GM18519 (cell line): ENCODE data around the gene CBFA2T2.
A peak's percentile ranks its signal among the peaks of the same experiment; 100 is the strongest.

ENCODE experiments used
- ATAC-seq: cut with Tn5 transposase; IDR thresholded peaks from one replicate; pipeline ENCODE4 v1.9.1; 2021; ENCODE audit warnings: mild to moderate bottlenecking, moderate library complexity; ENCODE audit not compliant: unreplicated experiment, low FRiP score

The CBFA2T2 gene

DNA sequence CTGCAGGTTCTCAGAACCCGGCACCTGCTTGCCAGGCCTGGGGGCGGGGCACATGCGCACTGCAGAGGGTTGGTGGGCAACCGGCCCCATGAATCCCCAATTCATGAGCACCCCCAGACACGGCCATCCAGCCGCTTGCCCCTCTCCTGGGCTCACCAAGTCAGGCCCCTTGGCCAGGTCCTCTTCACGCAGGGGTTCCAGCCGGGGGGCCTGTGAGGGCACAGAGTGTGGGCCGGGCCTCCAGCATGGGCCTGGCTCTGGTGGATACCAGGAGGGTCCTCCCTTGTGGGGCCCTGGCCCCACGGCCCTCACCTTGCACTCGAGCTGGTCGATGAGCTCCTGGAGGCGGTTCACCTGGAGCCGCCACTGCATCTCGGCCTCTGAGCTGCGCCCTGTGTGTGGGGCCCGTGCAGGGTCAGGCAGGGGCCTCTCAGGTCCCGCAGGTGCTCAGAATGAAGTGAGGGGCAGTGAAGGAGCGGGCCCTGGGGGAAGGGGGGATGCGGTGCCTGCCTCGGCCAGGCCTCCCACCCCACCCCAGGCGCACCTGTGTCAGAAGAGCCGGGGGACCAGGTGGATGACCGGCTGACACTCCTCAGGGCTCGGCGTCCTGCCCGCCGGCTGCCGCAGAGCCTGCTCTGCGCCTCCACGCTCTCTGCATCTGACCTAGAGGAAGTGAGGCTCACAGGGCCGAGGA is 169.6 kb downstream of the CBFA2T2 start:
- ATAC-seq: no peak

DNA sequence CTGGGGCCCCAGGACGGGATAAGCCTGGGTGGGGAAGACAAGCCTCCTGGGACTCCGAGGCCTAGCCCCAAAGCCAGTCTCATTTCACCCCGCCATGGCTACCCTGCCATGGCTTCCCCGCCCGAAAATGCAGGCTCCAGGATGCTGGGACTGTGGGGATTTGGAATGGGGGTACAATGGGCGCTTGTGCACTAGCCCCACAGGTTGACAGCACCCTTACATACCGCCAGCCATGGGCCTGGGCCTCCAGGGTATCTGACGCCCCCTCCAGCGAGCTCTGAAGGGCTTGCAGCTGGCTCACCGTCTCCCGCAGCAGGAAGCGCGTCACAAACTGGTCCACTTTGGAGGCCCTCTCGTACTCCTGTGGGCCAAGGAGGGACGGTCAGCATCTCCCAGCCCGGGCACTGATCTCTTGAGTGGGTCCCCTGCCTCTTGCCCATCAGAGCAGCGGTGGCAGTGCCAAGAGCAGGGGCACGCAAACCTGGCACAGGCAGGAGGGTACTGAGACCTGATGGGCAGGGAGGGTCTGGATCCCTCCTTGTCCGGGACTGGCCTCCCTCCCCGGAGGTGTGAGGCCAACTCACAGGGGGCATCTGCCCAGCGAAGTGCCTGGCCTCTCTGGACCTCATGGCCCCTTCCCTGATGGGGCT is 170.3 kb downstream of the CBFA2T2 start:
- ATAC-seq: no peak

DNA sequence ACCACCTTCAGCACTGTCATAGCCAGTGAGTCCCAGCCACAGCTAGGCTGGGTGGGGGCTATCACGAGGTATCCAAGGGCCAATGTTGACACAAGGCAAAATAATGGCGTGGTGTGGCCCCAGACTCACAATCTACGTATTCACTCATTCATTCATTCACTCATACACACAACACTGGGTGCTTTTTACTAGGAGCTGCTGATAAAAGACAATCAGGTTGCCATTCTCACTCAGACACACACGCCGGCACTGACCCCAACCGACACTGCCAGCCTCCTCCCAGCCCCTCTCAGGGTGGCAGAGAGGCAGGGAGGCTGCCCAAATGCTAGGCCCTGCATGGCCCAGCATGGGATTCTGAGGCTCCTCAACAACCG is 170.8 kb downstream of the CBFA2T2 start:
- no peak for ATAC-seq

DNA sequence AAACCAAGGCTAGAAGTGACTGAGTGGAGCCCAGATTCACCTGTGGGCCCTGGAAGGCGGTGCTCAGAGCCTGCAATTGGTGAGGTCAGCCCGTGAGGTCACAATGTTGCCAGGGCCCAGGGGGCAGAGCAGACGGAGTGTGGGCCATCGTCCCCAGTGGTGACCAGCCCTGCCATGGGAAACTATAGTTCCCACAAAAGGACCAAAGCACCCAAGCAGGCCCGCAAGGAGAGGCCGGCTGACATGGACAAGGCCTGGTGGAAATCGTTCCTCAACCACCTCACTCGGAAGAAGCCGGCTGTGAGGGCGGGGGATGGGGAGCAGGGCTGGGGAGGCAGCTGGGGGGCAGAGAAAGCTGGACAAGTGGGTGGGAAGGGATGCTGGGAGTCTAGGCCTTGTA is 172.3 kb downstream of the CBFA2T2 start, which contains the start of gene C20orf144:
Gene C20orf144, plus strand, starts transcription at position 156 of the 400 bp plus-strand sequence. Its CDS starts 19 bp downstream, at position 175.
- no peak for ATAC-seq

DNA sequence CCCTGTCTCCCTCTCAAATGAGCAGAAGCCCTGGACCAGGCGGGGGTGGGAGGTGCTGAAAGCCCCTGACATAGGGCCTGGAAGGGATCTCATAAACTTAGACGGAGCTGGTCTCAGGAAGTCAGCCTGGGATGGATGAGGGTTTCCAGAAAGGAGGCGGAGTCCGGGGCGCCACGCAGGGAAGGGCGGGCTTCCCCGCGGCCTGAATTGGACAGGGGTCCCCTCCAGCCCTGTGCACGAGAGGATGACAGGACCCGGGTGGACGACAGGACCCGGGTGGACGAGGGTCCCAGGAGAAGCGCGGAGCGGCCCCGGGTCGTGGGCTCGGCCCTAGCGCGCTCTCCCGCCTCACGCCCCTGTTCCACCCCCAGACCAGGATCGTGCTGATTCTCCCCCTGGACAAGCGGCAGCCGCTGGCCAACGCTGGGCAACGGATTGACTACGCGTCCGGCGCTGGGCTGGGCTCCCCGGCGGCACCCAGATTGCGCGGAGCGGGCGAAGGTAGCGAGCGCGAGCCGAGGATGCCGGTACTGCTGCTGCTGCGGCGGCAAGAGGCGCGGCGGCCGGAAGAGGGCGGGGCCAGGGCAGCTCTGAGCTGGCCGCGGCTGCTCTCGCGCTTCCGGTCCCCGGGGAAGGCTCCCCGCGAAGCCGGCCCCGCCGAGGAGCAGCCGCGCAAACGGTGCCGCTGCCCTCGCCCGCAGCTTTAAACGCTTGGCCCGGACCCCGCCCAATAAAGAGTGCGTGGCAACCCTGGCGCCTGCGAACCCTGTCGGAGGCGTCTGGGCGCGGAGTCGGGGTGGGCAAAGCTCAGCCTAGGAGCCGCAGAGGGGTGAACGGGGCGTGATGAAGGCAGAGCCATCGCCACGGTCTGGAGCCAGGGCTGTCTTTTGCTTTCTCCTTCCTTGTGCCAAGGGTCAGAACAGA is 173.5 kb downstream of the CBFA2T2 start:
- ATAC-seq: no peak

DNA sequence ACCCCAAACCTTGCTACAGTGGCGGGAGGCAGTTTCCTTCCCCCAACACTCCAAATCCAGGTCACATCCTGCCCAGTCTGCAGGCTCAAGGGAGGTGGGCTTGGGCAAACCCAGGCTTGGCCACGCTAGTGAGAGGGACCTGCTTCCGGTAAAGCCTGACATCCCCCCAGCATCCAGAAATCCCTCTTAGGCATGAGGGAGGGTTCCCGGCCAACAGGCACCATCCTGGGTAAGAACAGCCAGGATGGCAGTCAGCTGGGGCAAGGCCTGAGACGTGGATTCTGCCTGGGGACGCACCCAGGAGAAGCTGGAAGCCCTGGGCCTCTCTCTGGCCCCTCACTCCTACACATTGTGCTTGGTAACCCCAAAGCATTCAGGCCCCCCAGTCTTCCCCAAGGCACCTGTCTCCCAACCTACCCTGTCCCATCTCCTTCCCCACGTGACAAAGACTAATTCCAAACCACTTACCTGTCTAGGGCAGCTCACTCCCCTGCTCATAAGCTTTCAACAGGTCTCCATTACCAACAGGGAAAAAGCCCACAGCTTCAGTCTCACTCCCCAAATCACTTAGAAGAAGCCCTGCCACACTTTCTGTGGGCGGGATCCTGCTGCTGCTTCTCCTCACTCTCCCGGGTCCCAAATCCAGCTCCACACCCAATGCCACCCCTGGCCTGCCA is 174.3 kb downstream of the CBFA2T2 start:
- ATAC-seq: no peak

DNA sequence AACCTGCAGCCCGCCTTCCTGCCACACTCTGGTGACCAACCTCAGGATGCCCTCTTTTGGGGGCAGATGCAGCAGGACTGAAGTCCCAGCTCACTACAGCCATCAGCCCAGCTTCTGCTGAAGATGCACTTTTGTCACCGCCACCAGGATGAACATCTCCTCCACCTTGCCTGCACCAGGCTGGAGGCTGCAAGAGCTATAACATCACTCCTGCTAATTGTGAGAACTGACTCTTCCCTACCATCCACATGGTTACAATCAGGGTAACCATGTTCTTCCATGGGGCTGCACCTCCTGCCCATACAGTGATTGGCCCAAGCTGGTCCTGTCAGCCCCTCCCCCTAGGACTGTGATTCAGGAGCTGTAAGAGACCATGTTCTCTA is 174.9 kb downstream of the CBFA2T2 start:
- no peak for ATAC-seq

DNA sequence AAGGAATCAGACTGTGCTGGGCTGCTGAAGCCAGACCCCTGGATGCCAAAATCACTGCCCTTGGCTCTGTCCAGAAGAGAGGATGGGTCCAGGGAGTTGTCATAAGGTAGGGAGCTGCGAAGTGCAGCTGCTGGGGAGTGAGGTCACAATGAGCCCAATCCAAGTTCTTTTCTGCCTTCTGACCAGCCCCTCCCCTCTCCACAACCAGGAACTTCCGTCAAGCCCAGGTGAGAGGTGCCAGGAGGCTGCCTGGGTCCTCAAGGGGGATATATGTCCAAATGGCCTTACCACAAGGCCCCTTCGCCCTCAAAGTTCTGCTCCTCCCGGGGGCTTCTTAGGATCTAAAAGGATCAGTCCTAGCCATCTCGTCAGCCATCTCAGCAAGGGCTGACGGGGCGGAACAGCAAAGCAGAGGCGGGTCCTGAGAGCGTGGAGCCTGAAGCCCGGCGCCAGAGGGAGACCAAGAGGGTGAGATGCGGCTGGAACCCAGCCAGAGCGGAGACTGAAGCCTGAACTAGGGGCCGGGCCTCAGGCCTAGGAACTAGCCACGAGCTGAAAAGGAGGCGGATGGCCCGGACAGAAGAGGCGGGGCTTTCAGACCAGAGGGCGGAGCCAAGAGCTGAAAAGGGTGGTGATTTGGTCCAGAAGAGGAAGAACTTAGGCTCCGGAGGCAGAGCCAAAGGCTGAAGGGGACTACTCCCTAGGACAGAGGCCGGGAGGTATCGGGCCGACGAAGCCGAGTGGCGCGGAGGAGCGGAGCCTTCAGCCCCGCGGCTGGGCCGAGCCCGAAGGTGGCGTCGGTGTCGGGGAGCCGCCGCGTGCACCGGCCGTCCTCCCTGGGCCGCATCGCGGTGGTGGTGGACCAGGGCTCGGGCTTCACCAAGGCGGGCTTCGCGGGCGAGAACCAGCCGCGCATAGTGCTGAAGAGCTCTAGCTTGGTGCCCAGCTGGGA is 176.7 kb downstream of the CBFA2T2 start, which contains the start of gene ACTL10:
Gene ACTL10, plus strand, starts transcription at position 651 of the 952 bp plus-strand sequence. CDS start 555 bp downstream, outside the sequence.
- peak; percentile 53 for ATAC-seq

DNA sequence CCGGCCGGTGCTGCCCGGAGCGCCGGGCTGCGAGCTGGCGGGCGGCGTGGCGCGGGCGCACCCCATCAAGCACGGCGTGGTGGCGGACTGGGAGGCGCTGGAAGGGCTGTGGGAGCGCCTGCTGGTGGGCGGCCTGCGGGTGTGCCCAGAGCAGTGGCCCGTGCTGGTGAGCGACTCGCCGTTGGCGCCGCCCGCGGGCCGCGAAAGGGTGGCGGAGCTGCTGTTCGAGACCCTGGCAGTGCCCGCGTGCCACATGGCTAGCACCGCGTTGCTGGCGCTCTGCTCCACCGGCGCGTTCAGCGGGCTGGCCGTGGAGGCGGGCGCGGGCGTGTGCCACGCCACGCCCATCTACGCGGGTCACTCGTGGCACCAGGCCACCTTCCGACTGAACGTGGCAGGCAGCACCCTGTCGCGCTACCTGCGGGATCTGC is 177.4 kb downstream of the CBFA2T2 start:
- ATAC-seq: peak; percentile 7

DNA sequence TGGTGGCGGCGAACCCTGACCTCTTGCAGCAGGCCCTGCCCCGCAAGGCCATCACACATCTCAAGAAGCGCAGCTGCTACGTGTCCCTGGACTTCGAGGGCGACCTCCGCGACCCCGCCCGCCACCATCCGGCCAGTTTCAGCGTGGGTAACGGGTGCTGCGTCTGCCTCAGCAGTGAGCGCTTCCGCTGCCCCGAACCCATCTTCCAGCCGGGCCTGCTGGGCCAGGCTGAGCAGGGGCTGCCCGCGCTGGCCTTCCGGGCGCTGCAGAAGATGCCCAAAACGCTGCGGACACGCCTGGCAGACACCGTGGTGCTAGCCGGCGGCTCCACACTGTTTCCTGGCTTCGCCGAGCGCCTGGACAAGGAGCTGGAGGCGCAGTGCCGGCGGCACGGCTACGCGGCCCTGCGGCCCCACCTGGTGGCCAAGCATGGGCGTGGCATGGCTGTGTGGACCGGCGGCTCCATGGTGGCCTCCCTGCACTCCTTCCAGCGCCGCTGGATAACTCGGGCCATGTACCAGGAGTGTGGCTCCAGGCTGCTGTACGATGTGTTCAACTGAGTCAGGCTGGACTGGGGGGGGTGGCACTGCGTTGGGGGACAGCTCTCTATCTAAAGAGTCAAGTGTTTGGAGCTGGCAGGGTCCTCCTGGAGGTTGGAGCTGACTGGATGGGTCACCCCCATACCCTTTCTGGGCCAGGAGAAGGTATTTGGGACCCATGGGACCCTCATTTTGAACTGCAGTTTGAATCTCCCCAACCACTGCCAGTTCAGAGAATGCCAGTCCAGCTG is 178.0 kb downstream of the CBFA2T2 start:
- peak; percentile 28 for ATAC-seq

DNA sequence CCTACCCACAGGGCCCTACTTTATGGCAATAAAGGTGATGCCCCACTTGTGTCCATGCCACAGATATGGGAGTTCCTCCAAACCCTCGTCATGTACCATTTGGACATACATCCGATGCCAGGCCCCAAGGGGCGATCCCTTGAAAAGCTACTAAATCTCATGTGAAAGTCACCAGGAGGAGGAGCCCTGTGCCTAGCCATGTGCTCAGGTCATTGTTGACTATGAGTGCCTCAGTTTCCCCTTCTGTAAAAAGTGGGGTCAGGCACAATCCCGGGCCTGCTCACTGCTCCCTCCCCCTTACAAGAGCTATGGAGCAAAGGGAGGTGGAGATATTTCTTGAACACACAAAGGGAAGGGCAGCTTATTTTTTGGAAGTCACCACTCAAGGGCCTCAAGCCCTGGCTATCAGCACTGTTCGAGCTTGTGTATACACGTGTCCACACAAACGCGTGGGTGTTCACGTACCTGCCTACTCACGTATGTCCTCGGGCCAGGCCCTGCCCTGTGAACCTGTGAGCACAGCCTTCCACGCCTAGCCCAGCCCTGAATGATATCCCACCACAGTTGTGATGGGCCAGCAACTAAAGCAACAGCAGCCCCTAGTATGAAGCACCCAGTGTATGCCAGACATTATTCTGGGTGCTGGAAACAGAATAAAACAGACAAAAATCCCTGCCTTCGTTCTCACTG is 178.7 kb downstream of the CBFA2T2 start:
- no peak for ATAC-seq

DNA sequence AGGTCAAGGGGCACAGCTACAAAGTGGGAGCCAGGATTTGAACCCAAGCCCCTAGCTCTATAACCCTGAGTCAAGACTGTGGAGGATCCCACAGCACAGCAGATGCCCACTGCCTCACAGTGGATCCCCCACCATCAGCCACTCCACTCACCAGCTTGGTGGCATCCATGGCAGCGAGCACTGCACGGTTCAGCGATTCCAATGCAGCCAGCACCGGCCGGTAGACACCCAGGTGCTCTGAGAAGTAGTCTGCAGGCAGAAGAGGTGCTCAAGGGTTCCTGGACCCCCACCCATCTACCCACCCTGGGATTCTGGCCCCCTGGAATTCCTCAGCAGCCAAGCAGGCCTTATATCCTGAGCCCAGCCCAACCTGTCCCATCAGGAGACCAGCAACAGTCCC is 179.3 kb downstream of the CBFA2T2 start:
- no peak for ATAC-seq

DNA sequence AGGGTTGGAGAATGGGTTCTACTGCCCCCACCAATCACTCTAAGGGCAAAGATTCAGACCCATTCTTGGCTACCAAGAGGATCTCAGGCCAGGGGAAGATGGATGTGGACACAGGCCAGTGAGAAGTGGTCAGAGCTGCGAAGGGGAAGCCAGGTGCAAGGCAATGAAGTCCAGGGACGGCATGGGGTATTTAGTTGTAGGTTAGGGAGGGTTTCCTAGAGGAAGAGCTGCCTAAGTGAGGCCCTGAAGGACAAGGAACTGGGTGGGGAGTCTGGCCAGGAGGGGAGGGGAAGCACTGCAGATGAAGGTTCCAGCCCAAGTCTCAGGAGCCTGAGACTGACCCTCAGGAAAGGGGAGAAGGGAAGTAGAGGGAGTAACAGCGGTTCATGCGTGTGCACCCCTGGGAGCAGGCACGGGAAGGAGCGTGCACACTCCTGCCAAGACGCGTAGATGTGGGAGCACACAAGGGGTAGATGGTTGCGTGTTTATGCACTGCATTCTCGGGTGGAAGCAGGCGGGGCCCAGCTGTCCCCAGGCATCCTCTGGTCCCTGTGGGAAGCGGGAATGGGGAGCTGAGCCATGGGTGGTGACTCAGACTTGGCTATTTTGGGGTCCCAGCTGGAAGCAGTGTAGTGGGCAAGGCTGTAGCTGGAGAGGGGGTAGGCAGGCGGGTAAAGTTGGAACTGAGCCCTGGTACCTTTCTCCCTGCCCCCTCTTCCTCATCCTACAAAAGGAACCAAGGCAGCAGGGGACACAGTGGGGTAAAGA is 180.2 kb downstream of the CBFA2T2 start:
- no peak for ATAC-seq

DNA sequence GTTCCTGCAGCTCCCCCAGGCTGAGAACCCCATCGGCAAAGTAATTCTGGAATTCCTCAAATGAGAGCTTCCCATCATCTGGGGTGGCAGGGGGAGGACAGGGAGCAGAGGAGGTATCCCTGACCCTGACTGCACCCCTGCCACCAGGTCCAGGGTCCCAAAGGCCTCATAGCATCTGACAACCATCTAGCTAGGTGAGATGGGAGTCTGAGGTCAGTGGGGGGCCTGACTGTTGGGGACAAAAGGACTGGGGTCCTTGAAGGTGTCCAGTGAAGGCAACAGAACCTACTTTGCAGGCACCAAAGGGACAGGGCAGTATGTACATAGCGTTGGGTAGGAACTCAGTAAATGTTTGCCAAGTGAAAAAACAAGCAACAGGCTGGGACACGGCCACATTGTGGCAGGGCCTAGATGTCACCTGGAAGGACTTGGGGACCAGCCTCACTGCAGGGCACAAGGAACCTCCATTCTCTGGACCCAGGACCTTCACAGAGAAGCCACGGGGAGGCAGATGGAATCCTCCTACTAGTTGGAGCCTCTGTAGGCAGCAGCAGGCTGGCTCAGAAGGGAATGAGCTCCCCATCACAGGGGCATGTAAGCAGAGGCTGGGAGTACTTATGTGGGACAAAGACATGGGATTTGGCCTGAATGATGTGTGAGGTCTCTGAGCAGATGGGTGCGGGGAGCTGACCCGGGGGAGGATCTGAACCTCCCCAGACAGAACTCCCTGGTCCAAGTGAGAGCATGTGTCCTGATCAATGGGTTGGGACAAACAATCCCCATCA is 181.0 kb downstream of the CBFA2T2 start:
- no peak for ATAC-seq

DNA sequence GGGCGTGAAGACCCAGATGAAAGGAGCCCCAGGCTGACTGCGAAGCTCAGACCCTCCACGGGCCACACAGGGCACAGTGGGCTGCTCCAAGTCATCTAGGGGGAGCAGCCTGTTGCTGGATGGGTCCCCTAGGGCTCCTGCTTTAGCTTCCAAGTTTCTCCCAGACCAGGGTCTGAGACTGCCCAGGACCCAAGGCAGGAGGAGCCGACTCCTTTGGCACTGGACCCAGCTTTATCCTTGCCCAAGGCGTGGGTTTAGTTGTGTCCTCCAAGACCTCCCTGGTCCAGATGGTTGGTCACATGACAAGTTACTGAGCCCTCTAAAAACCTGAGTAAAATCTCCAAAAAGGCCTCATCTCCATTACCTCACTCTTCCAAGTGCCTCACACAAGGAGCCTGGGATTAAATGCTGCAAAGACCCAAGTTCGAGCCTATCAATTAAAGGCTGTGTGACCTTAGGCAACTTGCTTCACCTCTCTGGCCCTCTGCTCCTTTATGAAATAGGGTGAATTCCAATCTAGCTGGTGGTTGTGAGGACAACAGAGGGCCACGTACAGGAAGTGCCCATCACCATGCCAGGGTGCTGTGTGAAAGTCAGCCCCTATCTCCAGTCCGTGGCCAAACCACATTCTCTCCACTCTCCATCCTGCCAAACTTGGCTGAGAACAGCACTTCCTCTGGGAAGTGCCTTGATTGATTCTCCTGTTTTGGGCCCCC is 181.8 kb downstream of the CBFA2T2 start:
- no peak for ATAC-seq
